ENCODE measurements around the gene SCRG1. TPM values are rescaled to one million over a fixed set of nuclear protein-coding genes. Genes with fewer than 3 reads are reported as not detected.

Gene SCRG1
- total RNA-seq, 6 experiments from 2014 or later = not detected

GRCh38 chr4:173413036-173413435 lies 14.1 kb upstream of the SCRG1 start:
- peaks cover 0 to 9% (median 2%) of the 10 kb centered on the region in 4 donors for H3K4me1 ChIP-seq
- ATAC-seq (no peak), DNase-seq (no peak)
- no peaks in the 10 kb centered on the region for H3K27me3 ChIP-seq
- TF ChIP-seq CTCF (IDR thresholded peaks at IDR 0.05) (no peak), POLR2A (IDR thresholded peaks at IDR 0.05) (peak; percentile 23)
- H3K27ac ChIP-seq = no peak overlapping the region
- intact Hi-C loops (cut with DNase I) = loop anchor here in 1 of 2 donors (10.0 kb wide), 1 partner anchor 88 kb away; no protein-coding TSS in a partner anchor
- WGBS (ENCODE audit: insufficient coverage, low coverage, low lambda C conversion rate, missing lambda C conversion rate) = 36% methylated on average over 1 of the region's 1 CpG
- no peaks in the 10 kb centered on the region for H3K36me3 ChIP-seq
- H3K9me3 ChIP-seq = no peaks in the 10 kb centered on the region
- H3K4me3 ChIP-seq = no peak overlapping the region

DNA sequence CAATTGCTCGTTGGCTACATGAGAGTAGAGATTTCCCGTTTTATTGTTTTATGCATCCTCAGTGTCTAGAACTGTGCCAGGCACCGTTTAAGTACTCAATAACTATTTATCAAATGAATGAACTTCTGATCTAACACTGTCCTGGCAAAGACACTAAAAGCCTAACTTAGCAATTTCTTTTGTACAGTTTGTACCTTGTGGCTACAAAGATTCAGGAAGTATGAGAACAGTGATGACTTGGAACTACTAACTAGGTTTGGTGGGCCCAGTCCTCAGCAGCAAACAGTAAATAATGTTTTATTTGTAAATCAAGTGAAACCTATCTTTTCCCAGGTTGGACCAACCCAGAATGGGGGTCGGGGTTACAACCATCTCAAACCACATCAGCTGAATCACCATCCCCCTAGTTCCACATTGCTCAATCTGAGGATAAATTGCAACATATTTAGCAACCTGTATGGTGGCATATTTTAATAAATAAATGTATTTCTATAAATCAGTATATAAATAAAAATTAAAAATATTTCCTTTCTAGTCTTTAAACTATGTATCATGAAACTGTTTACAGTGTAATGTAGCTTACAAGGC lies 12.3 kb upstream of the SCRG1 start:
- no peak overlapping the region for H3K4me3 ChIP-seq

DNA sequence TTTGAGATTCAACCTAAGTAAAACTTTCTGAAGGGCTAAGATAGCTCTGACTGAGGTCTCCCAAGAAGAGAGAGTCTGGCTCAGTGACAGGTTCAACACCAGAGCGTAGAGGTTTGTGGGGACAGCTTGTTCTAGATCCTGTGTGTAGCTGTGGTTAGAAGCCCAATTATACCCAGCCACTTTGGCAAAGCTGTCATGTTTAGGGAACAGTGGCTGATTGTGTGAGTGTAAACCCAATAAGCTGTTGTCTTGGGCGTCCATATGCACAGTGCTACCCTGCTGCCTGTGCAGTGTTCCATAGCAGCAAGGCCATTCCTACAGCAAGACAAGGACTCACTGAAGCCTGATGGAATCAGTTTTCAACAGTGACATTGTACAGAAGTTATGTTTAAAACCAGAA lies 11.2 kb upstream of the SCRG1 start:
- 42% methylated on average over 2 of the region's 2 CpGs for WGBS (ENCODE audit: insufficient coverage, low coverage, low lambda C conversion rate, missing lambda C conversion rate)
- Histone ChIP-seq H3K4me3 (no peak overlapping the region), H3K4me1 (peaks cover 0 to 9% (median 2%) of the 10 kb centered on the region in 4 donors), H3K9me3 (no peaks in the 10 kb centered on the region), H3K27me3 (no peaks in the 10 kb centered on the region), H3K36me3 (no peaks in the 10 kb centered on the region), H3K27ac (no peak overlapping the region)
- ATAC-seq (no peak), DNase-seq (no peak)
- TF ChIP-seq CTCF (IDR thresholded peaks at IDR 0.05) (no peak), POLR2A (IDR thresholded peaks at IDR 0.05) (no peak)
- intact Hi-C loops (cut with DNase I) = loop anchor here in 1 of 2 donors (10.0 kb wide), 1 partner anchor 85 kb away; no protein-coding TSS in a partner anchor

More for the DNA sequence above, 12.3 kb upstream of the SCRG1 start:
- no peaks in the 10 kb centered on the region for H3K36me3 ChIP-seq
- no peak for DNase-seq
- intact Hi-C loops (cut with DNase I) = loop anchor here in 1 of 2 donors (10.0 kb wide), 1 partner anchor 86 kb away; no protein-coding TSS in a partner anchor
- peaks cover 0 to 9% (median 2%) of the 10 kb centered on the region in 4 donors for H3K4me1 ChIP-seq
- ATAC-seq = peak; percentile 27 to 44 (median 33)
- no peaks in the 10 kb centered on the region for H3K27me3 ChIP-seq
- no peak overlapping the region for H3K27ac ChIP-seq
- WGBS (ENCODE audit: insufficient coverage, low coverage, low lambda C conversion rate, missing lambda C conversion rate) = 42% methylated on average over 4 of the region's 4 CpGs
- no peak for TF ChIP-seq CTCF (IDR thresholded peaks at IDR 0.05)
- no peak for TF ChIP-seq POLR2A (IDR thresholded peaks at IDR 0.05)
- H3K9me3 ChIP-seq = no peaks in the 10 kb centered on the region

- WGBS (ENCODE audit: insufficient coverage, low coverage, low lambda C conversion rate, missing lambda C conversion rate) = 82% methylated on average over 4 of the region's 4 CpGs
- Histone ChIP-seq H3K4me1 (peaks cover 0 to 3% (median under 1%) of the 10 kb centered on the region in 4 donors), H3K9me3 (no peaks in the 10 kb centered on the region), H3K27me3 (no peaks in the 10 kb centered on the region), H3K4me3 (no peak overlapping the region), H3K27ac (no peak overlapping the region), H3K36me3 (no peaks in the 10 kb centered on the region)
- no peak for TF ChIP-seq CTCF (IDR thresholded peaks at IDR 0.05)
- no peak for TF ChIP-seq POLR2A (IDR thresholded peaks at IDR 0.05)
- intact Hi-C loops (cut with DNase I) = no loop called here
- ATAC-seq (no peak), DNase-seq (no peak)
Observed at GRCh38 chr4:173405840-173406606, 7.1 kb upstream of the SCRG1 start.
